ENCODE data around the gene CD79B.

- TF ChIP-seq POLR2AphosphoS5 (IDR thresholded peaks at IDR 0.05; ENCODE audit: low read depth, low read length) (no peak), RFX5 (IDR thresholded peaks at IDR 0.05; ENCODE audit: low read length) (no peak), CTCF (IDR thresholded peaks at IDR 0.05) (no peak), YY1 (IDR thresholded peaks at IDR 0.05; ENCODE audit: low read depth) (no peak), RCOR1 (IDR thresholded peaks at IDR 0.05; ENCODE audit: low read length) (no peak), JUND (IDR thresholded peaks at IDR 0.05) (no peak), FOSL2 (IDR thresholded peaks at IDR 0.05; ENCODE audit: borderline replicate concordance, low read depth) (no peak), MAX (IDR thresholded peaks at IDR 0.05; ENCODE audit: low read depth) (no peak), EP300 (IDR thresholded peaks at IDR 0.05; ENCODE audit: borderline replicate concordance in 1 of 2, low read depth in 1 of 2, low read length in 1 of 2) (no peak), FOXM1 (IDR thresholded peaks at IDR 0.05; ENCODE audit: low read depth) (no peak)
Observed at GRCh38 chr17:63948521-63948920, 16.4 kb upstream of the CD79B start.
